GM12878 (cell line): Measurements from ENCODE around the gene ING5. TPM values are rescaled to one million over a fixed set of nuclear protein-coding genes. Genes with fewer than 3 reads are reported as not detected.
A peak's percentile ranks its signal among the peaks of the same experiment; 100 is the strongest.

Experiments used
- ATAC-seq: fragments of 200-7000 bp; cut with Tn5 transposase; 3 replicates; pipeline ENCODE4 v1.9.1; 2020; ENCODE audit warnings: mild to moderate bottlenecking, moderate library complexity
- BruUV-seq: library from RNA; stranded (reverse); fragments of 400-500 nt; replicated peaks from 2 replicates; lab custom pipeline; 2021; lab: Mats Ljungman, UMichigan
- CTCF ChIA-PET: fragments of 300-600 bp; sonication (Branson Sonifier 250); formaldehyde crosslinking; extraction: SDS; loops from one replicate; lab custom pipeline; 2021; ENCODE audit warnings: inconsistent platforms; lab: Yijun Ruan, JAX
- POLR2A ChIA-PET: fragments of 350-600 bp; formaldehyde crosslinking; extraction: SDS; loops from one replicate; lab custom pipeline; 2021; ENCODE audit warnings: inconsistent platforms; lab: Charles Lee
- RAD21 ChIA-PET: fragments of 300-600 bp; sonication (Branson Sonifier 250); formaldehyde crosslinking; loops from one replicate; lab custom pipeline; 2023; ENCODE audit warnings: antibody characterized with exemption; ENCODE audit not compliant: unreplicated experiment; lab: Charles Lee
- SMC1A ChIA-PET: fragments of 300-600 bp; sonication (Branson Sonifier 250); formaldehyde crosslinking; loops from one replicate; lab custom pipeline; 2023; ENCODE audit not compliant: unreplicated experiment, uncharacterized antibody; lab: Charles Lee
- DNase-seq: peaks from one replicate; pipeline ENCODE4 v3.0.0-alpha.2; 2011; ENCODE audit warnings: low read depth, low spot score
- FAIRE-seq: peaks from 3 replicates; lab custom pipeline; 2011; peaks lifted over from hg19 to GRCh38; lab: Jason Lieb, UNC
- H2AFZ ChIP-seq: 2 replicates; pipeline ENCODE4 v1.6.0; 2011; ENCODE audit warnings: low read depth, low read length, control low read depth; ENCODE audit not compliant: control insufficient read depth
- H3K27ac ChIP-seq: 2 replicates; pipeline ENCODE4 v1.5.1; 2011; ENCODE audit warnings: control low read depth; ENCODE audit not compliant: control insufficient read depth, insufficient read depth
- H3K27me3 ChIP-seq, 2 experiments: replicated peaks in 1 of 2; 2 replicates each; pipeline versions ENCODE4 v1.6.0 to v1.6.1; 2011; ENCODE audit warnings: low read length in 1 of 2; ENCODE audit not compliant: control insufficient read depth in 2 of 2, insufficient read depth in 2 of 2
- H3K36me3 ChIP-seq, 2 experiments: 2 replicates each; pipeline ENCODE4 v1.5.1; 2011; ENCODE audit warnings: low read length in 1 of 2; ENCODE audit not compliant: control insufficient read depth in 2 of 2, insufficient read depth in 2 of 2
- H3K4me1 ChIP-seq: 2 replicates; pipeline ENCODE4 v1.6.1; 2011; ENCODE audit warnings: mild to moderate bottlenecking, low read length, moderate library complexity, mixed read lengths; ENCODE audit not compliant: control insufficient read depth, insufficient read depth
- H3K4me2 ChIP-seq: 2 replicates; pipeline ENCODE4 v1.6.0; 2011; ENCODE audit warnings: control low read depth; ENCODE audit not compliant: control insufficient read depth, insufficient read depth
- H3K4me3 ChIP-seq: fragments of 200-600 bp; sonication (generic); 2 replicates; pipeline ENCODE4 v1.5.1; 2016
- H3K79me2 ChIP-seq: 2 replicates; pipeline ENCODE4 v1.6.0; 2011; ENCODE audit warnings: low read length; ENCODE audit not compliant: control insufficient read depth, insufficient read depth
- H3K9ac ChIP-seq: 2 replicates; pipeline ENCODE4 v1.8.0; 2011; ENCODE audit warnings: low read length, control low read depth, mixed read lengths; ENCODE audit not compliant: control insufficient read depth, insufficient read depth
- H3K9me3 ChIP-seq: replicated peaks from 3 replicates; pipeline ENCODE4 v1.5.1; 2011; ENCODE audit warnings: mild to moderate bottlenecking, low read length; ENCODE audit not compliant: control insufficient read depth, insufficient read depth
- H4K20me1 ChIP-seq: 2 replicates; pipeline ENCODE4 v1.6.0; 2011; ENCODE audit not compliant: control insufficient read depth, insufficient read depth
- CBX5 ChIP-seq: sonication (generic); IDR thresholded peaks from 2 replicates; pipeline ENCODE4 v1.6.1; 2016; ENCODE audit warnings: low read depth, moderate library complexity, mild to moderate bottlenecking, inconsistent platforms
- CEBPZ ChIP-seq: fragments of 150-350 bp; IDR thresholded peaks from 2 replicates; pipeline ENCODE4 v1.6.1; 2016; ENCODE audit warnings: low read depth, low read length
- RAD51 ChIP-seq: fragments of 450-650 bp; IDR thresholded peaks from 2 replicates; pipeline ENCODE4 v1.6.1; 2016; ENCODE audit warnings: moderate library complexity, mild to moderate bottlenecking, inconsistent platforms
- RELA ChIP-seq: fragments of 450-650 bp; IDR thresholded peaks from 2 replicates; pipeline ENCODE4 v1.8.0; 2014; ENCODE audit warnings: borderline replicate concordance; ENCODE audit not compliant: partially characterized antibody
- SMAD1 ChIP-seq: fragments of 450-650 bp; IDR thresholded peaks from 2 replicates; pipeline ENCODE4 v1.6.1; 2018; ENCODE audit warnings: mild to moderate bottlenecking, low read depth; ENCODE audit not compliant: partially characterized antibody
- WGBS: methylation state at CpG from one replicate; pipeline ENCODE4 v1.1.6; 2016; ENCODE audit warnings: low lambda C conversion rate; ENCODE audit not compliant: insufficient replicate concordance, insufficient coverage; ENCODE audit errors: missing lambda C conversion rate; 5-methylcytosine and 5-hydroxymethylcytosine counted together
- in situ Hi-C: fragments of 300-500 bp; cut with MboI; formaldehyde crosslinking; loops from 9 replicates; pipeline ENCODE4 v1.14.3; 2018; ENCODE audit warnings: mixed read lengths
- intact Hi-C: fragments of 100-400 bp; cut with micrococcal nuclease; formaldehyde crosslinking; loops from one replicate; pipeline ENCODE4 v1.14.2; 2022; ENCODE audit not compliant: unreplicated experiment
- polyA plus RNA-seq, 11 experiments: library from polyadenylated mRNA; depleted of rRNA in 4 of 11; unstranded in 6 of 11; stranded (reverse) in 5 of 11; fragments of >200 nt; fragmentation: Nextera tagmentation in 4 of 11; fragmentation: Illumina TruSeq in 1 of 11; extraction: Ambion mirVana in 4 of 11; extraction: Trizol in 1 of 11; gene quantifications; 1 replicate in 1 of 11; 2 replicates in 10 of 11; pipeline versions ENCODE4 v1.2.1 to v1.2.3, GENCODE V29; 2011 to 2016; ENCODE audit warnings: inconsistent platforms in 2 of 11, missing spikeins in 2 of 11, low read depth in 1 of 11
- total RNA-seq, 4 experiments: library from RNA; depleted of rRNA in 3 of 4; stranded (reverse); fragments of >200 nt in 3 of 4; fragmentation: Illumina TruSeq in 1 of 4; extraction: Trizol in 1 of 4; gene quantifications; 2 replicates each; pipeline versions ENCODE4 v1.2.1 to v1.2.3, GENCODE V29; 2013 to 2021
- TF ChIP-seq, protein P1 (sequence below): fragments of 150-350 bp; IDR thresholded peaks from 2 replicates; pipeline ENCODE4 v1.6.1; 2014; ENCODE audit warnings: mild to moderate bottlenecking, low read depth, low read length
- TF ChIP-seq, protein P2 (sequence below): fragments of 450-650 bp; IDR thresholded peaks from 2 replicates; pipeline ENCODE4 v1.6.1; 2017; ENCODE audit warnings: mild to moderate bottlenecking

Gene ING5
- total and polyA plus RNA-seq, 10 of the 15 experiments (the other 5 are each of a cell fraction or from before 2014, with no cell fraction given), result 10.0 to 46.1 (median 27.2) TPM

DNA sequence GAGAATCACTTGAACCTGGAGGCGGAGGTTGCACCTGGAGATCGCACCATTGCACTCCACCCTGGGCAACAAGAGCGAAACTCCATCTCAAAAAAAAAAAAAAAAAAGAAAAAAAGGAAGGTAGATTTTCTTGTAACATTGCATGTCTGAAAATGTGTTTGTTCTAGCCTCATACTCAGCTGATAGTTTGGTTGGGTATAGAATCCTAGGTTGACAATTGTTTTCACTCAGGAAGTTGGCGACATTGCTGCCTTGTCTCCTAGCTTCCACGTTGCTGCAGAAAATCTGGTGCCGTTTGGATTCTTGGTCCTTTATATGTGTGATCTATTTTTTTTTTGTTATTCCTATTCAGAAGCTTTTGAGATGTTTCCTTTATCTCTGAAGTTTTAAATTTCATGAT is 4.7 kb downstream of the ING5 start:
- SMC1A ChIA-PET, result no interaction called here
- DNase-seq (no peak), FAIRE-seq (no peak), ATAC-seq (no peak)
- Histone ChIP-seq H3K4me2 (no peak overlapping the region), H4K20me1 (no peaks in the 10 kb centered on the region), H3K4me1 (0 out of 2 replicates have a peak, but pooled peaks cover 6% of the 10 kb centered on the region), H3K79me2 (peaks cover 12% of the 10 kb centered on the region), H3K36me3 (peaks cover 8 to 11% of the 10 kb centered on the region in 2 experiments; a peak in 3 of 4 replicates), H2AFZ (no peak overlapping the region), H3K27me3 (no peaks in the 10 kb centered on the region), H3K4me3 (no peak overlapping the region), H3K9me3 (peaks cover 4% of the 10 kb centered on the region; the same call in 1 of the 3 replicates), H3K27ac (no peak overlapping the region), H3K9ac (no peak overlapping the region)
- CTCF ChIA-PET, result interaction anchor here (0.8 kb wide), 1 partner anchor 11 kb away, joined by 3 read pairs; no protein-coding TSS in a partner anchor
- RAD21 ChIA-PET, result no interaction called here
- TF ChIP-seq, protein P1, sequence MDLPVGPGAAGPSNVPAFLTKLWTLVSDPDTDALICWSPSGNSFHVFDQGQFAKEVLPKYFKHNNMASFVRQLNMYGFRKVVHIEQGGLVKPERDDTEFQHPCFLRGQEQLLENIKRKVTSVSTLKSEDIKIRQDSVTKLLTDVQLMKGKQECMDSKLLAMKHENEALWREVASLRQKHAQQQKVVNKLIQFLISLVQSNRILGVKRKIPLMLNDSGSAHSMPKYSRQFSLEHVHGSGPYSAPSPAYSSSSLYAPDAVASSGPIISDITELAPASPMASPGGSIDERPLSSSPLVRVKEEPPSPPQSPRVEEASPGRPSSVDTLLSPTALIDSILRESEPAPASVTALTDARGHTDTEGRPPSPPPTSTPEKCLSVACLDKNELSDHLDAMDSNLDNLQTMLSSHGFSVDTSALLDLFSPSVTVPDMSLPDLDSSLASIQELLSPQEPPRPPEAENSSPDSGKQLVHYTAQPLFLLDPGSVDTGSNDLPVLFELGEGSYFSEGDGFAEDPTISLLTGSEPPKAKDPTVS, result no peak
- TF ChIP-seq CBX5, result peak; percentile 61; the same call in 1 of the 2 replicates
- intact Hi-C loops, result no loop called here
- POLR2A ChIA-PET, result interaction anchor here (0.7 to 0.9 kb wide), 3 partner anchors 19 to 411 kb away, joined by 3 to 7 read pairs (median 6); no protein-coding TSS in a partner anchor
- BruUV-seq, result no TSS peak
- in situ Hi-C loops, result no loop called here
- WGBS, result 100% methylated on average over 5 of the region's 6 CpGs

GRCh38 chr2:241708879-241709278 is 7.0 kb downstream of the ING5 start:
- no peak for DNase-seq
- in situ Hi-C loops (no loop called here), intact Hi-C loops (no loop called here)
- POLR2A ChIA-PET, result no interaction called here
- no peak for ATAC-seq
- SMC1A ChIA-PET, result no interaction called here
- no peak overlapping the region for H3K9ac ChIP-seq
- no peaks in the 10 kb centered on the region for H4K20me1 ChIP-seq
- no TSS peak for BruUV-seq
- H3K27me3 ChIP-seq, result no peaks in the 10 kb centered on the region
- H3K9me3 ChIP-seq, result peaks cover 4% of the 10 kb centered on the region; the same call in 1 of the 3 replicates
- H3K4me3 ChIP-seq, result no peak overlapping the region
- H3K4me1 ChIP-seq, result no peaks in the 10 kb centered on the region
- no peak overlapping the region for H3K27ac ChIP-seq
- H3K79me2 ChIP-seq, result no peaks in the 10 kb centered on the region; the same call in none of the 2 replicates
- RAD21 ChIA-PET, result no interaction called here
- no peak overlapping the region for H3K4me2 ChIP-seq
- TF ChIP-seq SMAD1, result no peak
- no peak for TF ChIP-seq RAD51
- TF ChIP-seq CEBPZ, result no peak
- TF ChIP-seq RELA, result no peak
- TF ChIP-seq, protein P2, sequence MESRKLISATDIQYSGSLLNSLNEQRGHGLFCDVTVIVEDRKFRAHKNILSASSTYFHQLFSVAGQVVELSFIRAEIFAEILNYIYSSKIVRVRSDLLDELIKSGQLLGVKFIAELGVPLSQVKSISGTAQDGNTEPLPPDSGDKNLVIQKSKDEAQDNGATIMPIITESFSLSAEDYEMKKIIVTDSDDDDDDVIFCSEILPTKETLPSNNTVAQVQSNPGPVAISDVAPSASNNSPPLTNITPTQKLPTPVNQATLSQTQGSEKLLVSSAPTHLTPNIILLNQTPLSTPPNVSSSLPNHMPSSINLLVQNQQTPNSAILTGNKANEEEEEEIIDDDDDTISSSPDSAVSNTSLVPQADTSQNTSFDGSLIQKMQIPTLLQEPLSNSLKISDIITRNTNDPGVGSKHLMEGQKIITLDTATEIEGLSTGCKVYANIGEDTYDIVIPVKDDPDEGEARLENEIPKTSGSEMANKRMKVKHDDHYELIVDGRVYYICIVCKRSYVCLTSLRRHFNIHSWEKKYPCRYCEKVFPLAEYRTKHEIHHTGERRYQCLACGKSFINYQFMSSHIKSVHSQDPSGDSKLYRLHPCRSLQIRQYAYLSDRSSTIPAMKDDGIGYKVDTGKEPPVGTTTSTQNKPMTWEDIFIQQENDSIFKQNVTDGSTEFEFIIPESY, result no peak
- no peak overlapping the region for H2AFZ ChIP-seq
- no peak for FAIRE-seq
- 91% methylated on average over 10 of the region's 10 CpGs for WGBS
- CTCF ChIA-PET, result no interaction called here
- H3K36me3 ChIP-seq, result peaks cover 11% of the 10 kb centered on the region in 2 experiments; a peak in 3 of 4 replicates
